OCI-LY3 (cell line): Measurements from ENCODE around the gene FSTL4.
A peak's percentile ranks its signal among the peaks of the same experiment; 100 is the strongest.

Experiments used
- CTCF ChIP-seq: fragments of 200-600, 300-600 bp; sonication (generic); IDR thresholded peaks from 2 replicates; pipeline ENCODE4 v1.5.1; 2014; ENCODE audit warnings: antibody characterized with exemption, low read length, low read depth
- EZH2phosphoT487 ChIP-seq: fragments of 200-600 bp; shearing (Covaris generic); IDR thresholded peaks from 2 replicates; pipeline ENCODE4 v1.6.1; 2018; ENCODE audit warnings: antibody characterized with exemption, mixed run types, low read depth

DNA sequence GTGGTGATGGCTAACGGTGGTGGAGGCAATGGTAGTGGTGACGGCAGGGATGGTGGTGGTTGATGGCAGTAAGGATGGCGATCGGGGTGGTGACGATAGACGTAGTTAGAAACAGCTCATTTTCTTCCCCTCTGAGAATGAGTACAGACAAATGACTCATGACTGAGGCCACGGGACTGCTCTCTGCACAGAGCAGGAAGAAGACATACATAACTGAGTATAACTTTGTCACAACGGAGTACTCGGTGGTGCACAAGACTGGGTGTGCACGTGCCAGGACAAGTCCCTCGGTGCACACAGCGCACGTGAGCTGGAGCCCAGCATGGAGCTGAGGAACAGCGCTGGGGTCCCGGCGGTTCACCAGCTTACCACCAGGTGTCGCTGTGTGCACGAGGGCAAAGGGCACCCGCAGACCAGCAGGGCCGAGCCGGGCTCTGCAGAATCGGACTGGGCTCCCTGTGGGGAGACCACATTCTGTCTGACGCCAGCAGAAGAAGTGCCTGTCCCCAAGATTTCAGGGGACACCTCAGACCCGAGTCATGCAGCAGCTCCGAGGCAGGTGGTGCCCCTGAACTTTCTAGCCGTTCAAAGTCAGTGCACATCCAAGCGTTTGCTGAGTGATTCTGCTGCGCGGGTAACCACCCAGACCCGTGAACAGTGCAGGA, 188.6 kb downstream of the FSTL4 start:
- peak; percentile 79 for TF ChIP-seq CTCF
- TF ChIP-seq EZH2phosphoT487: no peak
